Mesenchymal stem cell (in vitro differentiated cells and primary cell): Measurements from ENCODE around the gene COL25A1.

ENCODE experiments used
- DNase-seq: peaks from one replicate; pipeline ENCODE4 v3.0.0-alpha.2; 2013
- H2AFZ ChIP-seq: one replicate; pipeline ENCODE4 v1.6.1; 2013; ENCODE audit warnings: low read depth, mild to moderate bottlenecking, control low read depth, inconsistent platforms, low read length, moderate library complexity
- H2AK5ac ChIP-seq: 2 replicates; pipeline ENCODE4 v1.6.1; 2013; ENCODE audit warnings: low read length, moderate library complexity, mild to moderate bottlenecking, inconsistent platforms; ENCODE audit not compliant: severe bottlenecking
- H2BK120ac ChIP-seq: one replicate; pipeline ENCODE4 v1.6.1; 2013; ENCODE audit warnings: low read depth, mild to moderate bottlenecking, inconsistent platforms, low read length, moderate library complexity
- H2BK12ac ChIP-seq, 2 experiments: one replicate each; pipeline ENCODE4 v1.6.1; 2013; ENCODE audit warnings: inconsistent platforms in 2 of 2, low read length in 2 of 2, mild to moderate bottlenecking in 2 of 2, moderate library complexity in 2 of 2, control low read depth in 1 of 2
- H2BK15ac ChIP-seq: one replicate; pipeline ENCODE4 v1.6.1; 2013; ENCODE audit warnings: mild to moderate bottlenecking, low read depth, inconsistent platforms; ENCODE audit not compliant: poor library complexity, severe bottlenecking
- H2BK5ac ChIP-seq: 2 replicates; pipeline ENCODE4 v1.6.1; 2013; ENCODE audit warnings: low read depth, mild to moderate bottlenecking, low read length, control low read depth, inconsistent platforms; ENCODE audit not compliant: poor library complexity, severe bottlenecking
- H3K14ac ChIP-seq, 2 experiments: one replicate each; pipeline ENCODE4 v1.6.1; 2013; ENCODE audit warnings: inconsistent platforms in 2 of 2, low read length in 2 of 2, control low read depth in 1 of 2, mild to moderate bottlenecking in 1 of 2, moderate library complexity in 1 of 2
- H3K18ac ChIP-seq, 2 experiments: one replicate each; pipeline ENCODE4 v1.6.1; 2013; ENCODE audit warnings: inconsistent platforms in 2 of 2, low read length in 2 of 2, control low read depth in 1 of 2, low read depth in 1 of 2, mild to moderate bottlenecking in 1 of 2
- H3K23ac ChIP-seq, 2 experiments: one replicate each; pipeline ENCODE4 v1.6.1; 2013; ENCODE audit warnings: inconsistent platforms in 2 of 2, low read length in 2 of 2, mild to moderate bottlenecking in 2 of 2, moderate library complexity in 2 of 2, control low read depth in 1 of 2
- H3K27ac ChIP-seq: 2 replicates; pipeline ENCODE4 v1.5.1; 2013; ENCODE audit warnings: mild to moderate bottlenecking, moderate library complexity, low read length, control low read depth, inconsistent platforms; ENCODE audit not compliant: poor library complexity, severe bottlenecking
- H3K27me3 ChIP-seq, 2 experiments: 2 replicates each; pipeline versions ENCODE4 v1.6.1 to v1.7.0; 2013; ENCODE audit warnings: low read length in 2 of 2, mild to moderate bottlenecking in 2 of 2, moderate library complexity in 2 of 2, control low read depth in 1 of 2, inconsistent platforms in 1 of 2; ENCODE audit not compliant: control insufficient read depth in 1 of 2, insufficient read depth in 1 of 2
- H3K36me3 ChIP-seq, 2 experiments: 2 replicates each; pipeline versions ENCODE4 v1.6.1 to v1.7.0; 2013; ENCODE audit warnings: low read length in 2 of 2, control low read depth in 1 of 2, inconsistent platforms in 1 of 2, low read depth in 1 of 2, mild to moderate bottlenecking in 1 of 2; ENCODE audit not compliant: insufficient read depth in 2 of 2, control insufficient read depth in 1 of 2
- H3K4ac ChIP-seq, 2 experiments: one replicate each; pipeline ENCODE4 v1.6.1; 2013; ENCODE audit warnings: inconsistent platforms in 2 of 2, low read length in 2 of 2, mild to moderate bottlenecking in 2 of 2, moderate library complexity in 2 of 2, control low read depth in 1 of 2, low read depth in 1 of 2
- H3K4me1 ChIP-seq: 2 replicates; pipeline ENCODE4 v1.6.1; 2013; ENCODE audit warnings: low read depth, low read length, control low read depth; ENCODE audit not compliant: control insufficient read depth, insufficient read depth
- H3K4me2 ChIP-seq: 2 replicates; pipeline ENCODE4 v1.6.1; 2013; ENCODE audit warnings: low read length, mild to moderate bottlenecking, inconsistent platforms; ENCODE audit not compliant: poor library complexity, severe bottlenecking
- H3K4me3 ChIP-seq, 2 experiments: 2 replicates each; pipeline versions ENCODE4 v1.5.1 to v1.7.0; 2013; ENCODE audit warnings: low read length in 2 of 2, mild to moderate bottlenecking in 2 of 2, control low read depth in 1 of 2, low read depth in 1 of 2; ENCODE audit not compliant: insufficient read depth in 1 of 2
- H3K79me1 ChIP-seq: replicated peaks from 2 replicates; pipeline ENCODE4 v1.6.1; 2013; ENCODE audit warnings: mild to moderate bottlenecking, control low read depth, low read length, inconsistent platforms; ENCODE audit not compliant: poor library complexity, severe bottlenecking
- H3K9ac ChIP-seq: 2 replicates; pipeline ENCODE4 v1.7.0; 2013; ENCODE audit warnings: mild to moderate bottlenecking, low read length, moderate library complexity
- H3K9me3 ChIP-seq: 2 replicates; pipeline ENCODE4 v1.7.0; 2013; ENCODE audit warnings: mild to moderate bottlenecking, low read length; ENCODE audit not compliant: control insufficient read depth
- H4K8ac ChIP-seq: one replicate; pipeline ENCODE4 v1.6.1; 2013; ENCODE audit warnings: inconsistent platforms, mild to moderate bottlenecking, low read length, moderate library complexity
- H4K91ac ChIP-seq: one replicate; pipeline ENCODE4 v1.6.1; 2013; ENCODE audit warnings: mild to moderate bottlenecking, low read length, inconsistent platforms
- WGBS: methylation state at CpG from one replicate; pipeline ENCODE4 v1.1.7; 2013; ENCODE audit warnings: mixed read lengths; 5-methylcytosine and 5-hydroxymethylcytosine counted together

Gene COL25A1

DNA sequence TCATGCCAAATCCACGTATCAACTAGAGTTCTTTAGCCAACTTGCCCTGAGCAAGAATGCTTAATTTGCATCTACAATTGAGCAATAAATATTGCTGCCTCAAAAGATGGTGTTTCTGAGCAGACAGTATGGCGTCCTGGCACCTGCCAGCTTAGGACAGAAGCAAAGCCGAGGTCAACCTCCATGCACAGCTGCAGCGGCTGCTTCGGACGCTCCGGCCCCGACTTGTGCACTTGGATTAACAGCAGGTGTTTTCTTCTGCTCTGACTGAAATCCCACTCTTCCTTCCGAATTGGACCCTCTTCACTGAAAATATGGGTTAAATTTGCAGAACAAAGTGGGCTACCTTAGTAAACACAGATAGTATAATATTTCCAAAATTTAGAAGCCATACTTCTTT lies 324.4 kb downstream of the COL25A1 start:
- no peak overlapping the region for H4K91ac ChIP-seq
- H3K4me2 ChIP-seq, result no peak overlapping the region
- no peak overlapping the region for H2BK15ac ChIP-seq
- no peak overlapping the region for H3K18ac ChIP-seq
- H2BK12ac ChIP-seq, result no peak overlapping the region
- 92% methylated on average over 4 of the region's 9 CpGs for WGBS
- H3K27me3 ChIP-seq, result no peaks in the 10 kb centered on the region
- H3K9ac ChIP-seq, result no peak overlapping the region
- no peak overlapping the region for H4K8ac ChIP-seq
- H3K27ac ChIP-seq, result no peak overlapping the region
- H2AFZ ChIP-seq, result no peak overlapping the region
- H3K4me1 ChIP-seq, result no peaks in the 10 kb centered on the region
- no peak overlapping the region for H2BK5ac ChIP-seq
- peak overlapping the region in 1 of 2 experiments; percentile 50 for H3K4ac ChIP-seq
- H3K36me3 ChIP-seq, result no peaks in the 10 kb centered on the region
- H2BK120ac ChIP-seq, result no peak overlapping the region
- H3K14ac ChIP-seq, result peak overlapping the region in 1 of 2 experiments; percentile 70
- no peaks in the 10 kb centered on the region for H3K79me1 ChIP-seq
- H3K4me3 ChIP-seq, result no peak overlapping the region
- DNase-seq, result no peak
- no peak overlapping the region for H2AK5ac ChIP-seq
- no peaks in the 10 kb centered on the region for H3K9me3 ChIP-seq
- H3K23ac ChIP-seq, result no peak overlapping the region

DNA sequence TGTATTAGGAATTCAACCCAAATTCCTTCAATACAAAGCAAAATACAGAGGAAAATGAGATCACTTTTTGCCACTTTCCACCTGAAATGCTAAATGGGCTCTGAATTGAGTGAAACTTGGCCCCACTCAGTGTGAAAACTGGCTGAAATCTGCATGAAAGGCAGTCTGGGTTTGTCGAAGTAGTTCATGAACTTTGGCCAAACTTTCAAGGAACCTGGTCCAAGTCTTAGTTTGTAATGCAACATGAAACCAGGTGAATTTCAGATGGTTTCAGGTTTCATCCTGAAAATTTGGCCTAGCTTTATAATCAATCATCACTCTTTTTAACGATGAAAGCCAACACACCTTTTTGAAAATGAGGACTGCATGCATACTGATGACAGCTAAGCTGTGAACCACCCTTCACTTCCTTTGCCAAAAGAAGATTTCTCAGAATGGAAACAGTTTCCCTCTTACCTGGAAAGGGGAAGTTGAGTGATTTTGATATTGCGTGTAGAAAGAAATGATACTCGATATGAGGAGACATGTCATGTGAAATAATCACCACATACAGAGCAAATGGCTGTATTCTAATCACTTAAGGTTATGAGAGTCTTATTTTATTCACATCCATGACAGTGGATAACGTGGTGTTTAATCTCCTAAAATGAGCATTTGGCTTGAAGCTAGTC lies 329.7 kb downstream of the COL25A1 start:
- Histone ChIP-seq H3K36me3 (no peaks in the 10 kb centered on the region), H2BK15ac (no peak overlapping the region), H2AK5ac (no peak overlapping the region), H3K14ac (no peak overlapping the region), H2BK120ac (no peak overlapping the region), H4K91ac (no peak overlapping the region), H3K4me2 (no peak overlapping the region), H3K23ac (no peak overlapping the region), H2BK5ac (no peak overlapping the region), H3K9me3 (no peaks in the 10 kb centered on the region), H2BK12ac (no peak overlapping the region), H3K9ac (no peak overlapping the region), H3K4me1 (no peaks in the 10 kb centered on the region), H3K27me3 (no peaks in the 10 kb centered on the region), H2AFZ (no peak overlapping the region), H3K79me1 (no peaks in the 10 kb centered on the region), H3K27ac (no peak overlapping the region), H3K18ac (no peak overlapping the region), H3K4me3 (no peak overlapping the region), H3K4ac (no peak overlapping the region), H4K8ac (no peak overlapping the region)
- WGBS, result 100% methylated on average over 3 of the region's 5 CpGs
- DNase-seq, result no peak

DNA sequence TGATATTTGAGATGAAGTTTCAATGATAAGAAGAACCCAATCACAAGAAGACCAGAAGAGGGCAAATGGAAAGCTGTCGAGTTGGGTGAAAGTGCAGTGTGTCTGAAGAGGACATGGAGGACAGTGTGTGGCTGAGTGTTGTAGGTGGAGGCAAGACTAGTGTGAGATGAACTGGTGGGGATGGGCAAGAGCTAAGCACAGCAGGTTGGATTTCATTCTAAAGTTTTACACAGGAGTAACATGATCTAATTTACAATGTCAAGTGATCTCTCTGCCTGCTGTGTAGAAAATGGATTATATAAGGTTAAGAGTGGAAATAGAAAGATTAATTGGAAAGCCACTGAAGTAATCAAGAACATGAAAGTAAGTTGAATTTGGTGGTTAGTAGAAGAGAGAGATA lies 331.0 kb downstream of the COL25A1 start:
- Histone ChIP-seq H3K14ac (no peak overlapping the region), H2BK5ac (no peak overlapping the region), H3K4me2 (no peak overlapping the region), H4K91ac (no peak overlapping the region), H2AK5ac (no peak overlapping the region), H4K8ac (no peak overlapping the region), H3K27me3 (no peaks in the 10 kb centered on the region), H2BK12ac (no peak overlapping the region), H2BK15ac (no peak overlapping the region), H3K36me3 (no peaks in the 10 kb centered on the region), H3K9me3 (no peaks in the 10 kb centered on the region), H3K23ac (no peak overlapping the region), H3K4ac (no peak overlapping the region), H3K9ac (no peak overlapping the region), H2BK120ac (no peak overlapping the region), H3K27ac (no peak overlapping the region), H3K18ac (no peak overlapping the region), H3K4me3 (no peak overlapping the region), H3K4me1 (no peaks in the 10 kb centered on the region), H3K79me1 (no peaks in the 10 kb centered on the region), H2AFZ (no peak overlapping the region)
- no peak for DNase-seq
- WGBS, result 0% methylated on average over 1 of the region's 1 CpG

DNA sequence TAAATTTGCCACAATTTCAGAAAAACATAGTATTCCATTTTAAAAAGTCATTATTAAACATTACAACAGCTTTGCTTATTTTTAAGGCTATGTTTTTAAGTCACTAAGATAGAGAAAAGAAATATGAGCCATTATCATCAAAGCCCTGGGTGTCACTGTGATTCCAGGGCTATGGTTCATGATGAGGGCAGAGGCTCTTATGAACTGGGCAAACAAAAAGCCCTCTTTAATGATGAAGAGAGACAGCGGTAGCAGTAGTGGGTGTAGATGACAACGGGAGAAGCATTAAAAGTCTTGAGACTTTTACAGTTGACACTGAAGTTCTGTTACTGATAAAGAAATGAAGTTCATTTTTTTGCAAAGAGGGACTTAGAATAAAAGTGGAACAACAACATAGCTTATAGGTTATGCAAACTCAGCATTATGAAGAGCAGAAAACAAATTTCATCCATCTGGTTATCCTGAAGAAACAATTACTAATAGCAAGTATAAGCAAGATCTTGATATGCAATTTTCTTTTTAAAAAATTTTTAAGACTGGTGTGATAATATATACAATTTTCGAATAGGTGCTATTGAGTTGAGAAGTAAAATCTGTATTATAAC lies 336.9 kb downstream of the COL25A1 start:
- no peak overlapping the region for H2AK5ac ChIP-seq
- no peak overlapping the region for H2BK120ac ChIP-seq
- H3K23ac ChIP-seq, result no peak overlapping the region
- no peak overlapping the region for H2AFZ ChIP-seq
- H3K9me3 ChIP-seq, result no peaks in the 10 kb centered on the region
- no peak overlapping the region for H3K4me2 ChIP-seq
- H3K4ac ChIP-seq, result no peak overlapping the region
- no peak overlapping the region for H2BK5ac ChIP-seq
- H4K8ac ChIP-seq, result no peak overlapping the region
- H3K27me3 ChIP-seq, result no peaks in the 10 kb centered on the region
- WGBS, result 95% methylated on average over 3 of the region's 3 CpGs
- H3K4me1 ChIP-seq, result no peaks in the 10 kb centered on the region
- no peaks in the 10 kb centered on the region for H3K79me1 ChIP-seq
- H3K36me3 ChIP-seq, result no peaks in the 10 kb centered on the region
- H3K14ac ChIP-seq, result no peak overlapping the region
- no peak overlapping the region for H3K4me3 ChIP-seq
- H3K9ac ChIP-seq, result no peak overlapping the region
- H3K27ac ChIP-seq, result no peak overlapping the region
- no peak overlapping the region for H2BK12ac ChIP-seq
- H3K18ac ChIP-seq, result no peak overlapping the region
- no peak overlapping the region for H4K91ac ChIP-seq
- DNase-seq, result no peak
- H2BK15ac ChIP-seq, result no peak overlapping the region
